ENCODE results near the gene ADGRG6. TPM values are rescaled to one million over a fixed set of nuclear protein-coding genes. Genes with fewer than 3 reads are reported as not detected.

ADGRG6 gene
- total RNA-seq, 2 donors from 2014 or later, result 7.5 to 38.6 TPM

DNA sequence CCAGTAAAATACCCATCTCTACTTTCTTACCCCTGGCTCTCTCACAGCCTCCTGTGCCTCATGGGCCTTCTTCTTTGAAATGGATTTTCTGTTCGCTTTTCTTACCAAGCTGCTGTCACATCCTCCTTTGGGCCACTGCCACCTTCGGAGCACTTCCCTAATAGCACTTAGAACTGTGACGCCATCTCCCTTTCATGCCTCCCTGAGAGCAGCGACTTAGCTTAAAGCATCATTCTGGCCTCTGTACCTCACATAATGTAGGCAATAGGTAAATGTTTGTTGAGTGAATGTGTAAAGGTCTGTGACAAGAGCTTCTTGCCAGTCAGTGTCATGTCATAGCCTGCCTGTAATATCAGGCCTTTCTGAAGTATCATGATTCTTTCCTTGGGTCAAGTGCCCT, 78.8 kb downstream of the ADGRG6 start:
- H3K36me3 ChIP-seq (replicated peaks in 1 of 2; ENCODE audit: insufficient read depth in 1 of 2, low read depth in 2 of 2), result no peaks in the 10 kb centered on the region
- 77 to 88% methylated on average over 4 of the region's 4 CpGs for WGBS, 2 donors
- ATAC-seq (no peak), DNase-seq (peak in 1 of 4 donors; percentile 27)
- intact Hi-C loops (cut with DNase I), result loop anchor here (10.0 kb wide), 1 partner anchor 226 kb away; no protein-coding TSS in a partner anchor
- no peaks in the 10 kb centered on the region for H3K9me3 ChIP-seq
- H3K4me1 ChIP-seq, result peaks cover 16% of the 10 kb centered on the region
- TF ChIP-seq, protein P1, sequence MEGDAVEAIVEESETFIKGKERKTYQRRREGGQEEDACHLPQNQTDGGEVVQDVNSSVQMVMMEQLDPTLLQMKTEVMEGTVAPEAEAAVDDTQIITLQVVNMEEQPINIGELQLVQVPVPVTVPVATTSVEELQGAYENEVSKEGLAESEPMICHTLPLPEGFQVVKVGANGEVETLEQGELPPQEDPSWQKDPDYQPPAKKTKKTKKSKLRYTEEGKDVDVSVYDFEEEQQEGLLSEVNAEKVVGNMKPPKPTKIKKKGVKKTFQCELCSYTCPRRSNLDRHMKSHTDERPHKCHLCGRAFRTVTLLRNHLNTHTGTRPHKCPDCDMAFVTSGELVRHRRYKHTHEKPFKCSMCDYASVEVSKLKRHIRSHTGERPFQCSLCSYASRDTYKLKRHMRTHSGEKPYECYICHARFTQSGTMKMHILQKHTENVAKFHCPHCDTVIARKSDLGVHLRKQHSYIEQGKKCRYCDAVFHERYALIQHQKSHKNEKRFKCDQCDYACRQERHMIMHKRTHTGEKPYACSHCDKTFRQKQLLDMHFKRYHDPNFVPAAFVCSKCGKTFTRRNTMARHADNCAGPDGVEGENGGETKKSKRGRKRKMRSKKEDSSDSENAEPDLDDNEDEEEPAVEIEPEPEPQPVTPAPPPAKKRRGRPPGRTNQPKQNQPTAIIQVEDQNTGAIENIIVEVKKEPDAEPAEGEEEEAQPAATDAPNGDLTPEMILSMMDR (IDR thresholded peaks at IDR 0.05), result no peak
- no peak for TF ChIP-seq POLR2A (IDR thresholded peaks at IDR 0.05)
- no peaks in the 10 kb centered on the region for H3K27me3 ChIP-seq
- H3K4me3 ChIP-seq, result no peak overlapping the region
- H3K27ac ChIP-seq, result no peak overlapping the region

DNA sequence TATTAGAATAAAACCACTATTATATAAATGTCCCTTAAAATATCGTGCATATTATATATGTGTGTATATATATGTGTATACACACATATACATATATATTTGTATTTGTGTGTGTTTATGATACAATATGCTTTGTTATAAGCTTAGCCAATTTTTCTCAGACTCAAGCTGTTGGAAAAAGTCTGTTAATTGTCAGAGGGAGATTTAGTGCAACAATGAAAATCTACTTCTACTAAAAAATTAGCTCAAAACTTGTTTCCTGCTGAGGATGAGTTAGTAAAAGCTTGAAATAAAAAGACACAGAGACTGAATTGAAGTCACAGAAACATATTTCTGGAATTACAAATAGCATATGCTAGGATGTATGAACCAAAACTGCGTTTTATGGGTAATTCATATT, 79.4 kb downstream of the ADGRG6 start:
- TF ChIP-seq, protein P1 (IDR thresholded peaks at IDR 0.05), result no peak
- no peak for TF ChIP-seq POLR2A (IDR thresholded peaks at IDR 0.05)
- DNase-seq, result no peak
- 75 to 79% methylated on average over 2 of the region's 2 CpGs for WGBS, 2 donors
- Histone ChIP-seq H3K27me3 (no peaks in the 10 kb centered on the region), H3K4me3 (no peak overlapping the region), H3K4me1 (peaks cover 16% of the 10 kb centered on the region), H3K36me3 (replicated peaks in 1 of 2; ENCODE audit: insufficient read depth in 1 of 2, low read depth in 2 of 2) (no peaks in the 10 kb centered on the region), H3K27ac (no peak overlapping the region), H3K9me3 (no peaks in the 10 kb centered on the region)
- intact Hi-C loops (cut with DNase I), result loop anchor here (10.0 kb wide), 1 partner anchor 226 kb away; no protein-coding TSS in a partner anchor
- no peak for ATAC-seq

DNA sequence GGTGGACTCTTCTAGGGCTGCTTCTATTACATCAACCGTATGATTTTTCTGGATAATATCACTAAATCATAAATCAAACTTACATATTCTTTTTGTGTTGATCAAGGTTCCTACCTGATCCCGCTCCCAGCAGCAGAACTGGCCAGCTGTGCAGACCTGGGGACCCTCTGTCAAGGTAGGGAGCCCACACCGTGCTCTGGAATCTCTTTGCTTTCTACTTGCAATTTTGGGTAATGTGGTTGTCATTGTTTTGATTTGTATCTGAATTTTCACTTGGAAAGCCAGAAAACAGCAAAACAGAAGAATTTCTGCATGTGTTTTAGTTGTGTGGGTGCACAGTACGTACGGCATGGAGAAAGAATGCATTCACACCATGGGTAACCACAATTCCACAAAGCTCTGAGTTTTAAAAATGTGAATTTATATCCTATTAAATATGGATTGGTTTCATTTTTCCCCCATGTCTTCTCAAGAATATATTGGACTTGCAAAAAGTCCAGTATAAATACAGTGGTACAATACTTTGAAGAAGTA, 80.1 kb downstream of the ADGRG6 start:
- no peak for ATAC-seq
- Histone ChIP-seq H3K4me1 (peaks cover 14% of the 10 kb centered on the region), H3K27ac (no peak overlapping the region), H3K9me3 (no peaks in the 10 kb centered on the region), H3K4me3 (no peak overlapping the region), H3K27me3 (no peaks in the 10 kb centered on the region), H3K36me3 (replicated peaks in 1 of 2; ENCODE audit: insufficient read depth in 1 of 2, low read depth in 2 of 2) (no peaks in the 10 kb centered on the region)
- DNase-seq, result no peak
- intact Hi-C loops (cut with DNase I), result loop anchor here (10.0 kb wide), 1 partner anchor 227 kb away; no protein-coding TSS in a partner anchor
- WGBS, 2 donors, result 79 to 83% methylated on average over 5 of the region's 5 CpGs
- TF ChIP-seq, protein P1 (IDR thresholded peaks at IDR 0.05), result no peak
- TF ChIP-seq POLR2A (IDR thresholded peaks at IDR 0.05), result no peak

DNA sequence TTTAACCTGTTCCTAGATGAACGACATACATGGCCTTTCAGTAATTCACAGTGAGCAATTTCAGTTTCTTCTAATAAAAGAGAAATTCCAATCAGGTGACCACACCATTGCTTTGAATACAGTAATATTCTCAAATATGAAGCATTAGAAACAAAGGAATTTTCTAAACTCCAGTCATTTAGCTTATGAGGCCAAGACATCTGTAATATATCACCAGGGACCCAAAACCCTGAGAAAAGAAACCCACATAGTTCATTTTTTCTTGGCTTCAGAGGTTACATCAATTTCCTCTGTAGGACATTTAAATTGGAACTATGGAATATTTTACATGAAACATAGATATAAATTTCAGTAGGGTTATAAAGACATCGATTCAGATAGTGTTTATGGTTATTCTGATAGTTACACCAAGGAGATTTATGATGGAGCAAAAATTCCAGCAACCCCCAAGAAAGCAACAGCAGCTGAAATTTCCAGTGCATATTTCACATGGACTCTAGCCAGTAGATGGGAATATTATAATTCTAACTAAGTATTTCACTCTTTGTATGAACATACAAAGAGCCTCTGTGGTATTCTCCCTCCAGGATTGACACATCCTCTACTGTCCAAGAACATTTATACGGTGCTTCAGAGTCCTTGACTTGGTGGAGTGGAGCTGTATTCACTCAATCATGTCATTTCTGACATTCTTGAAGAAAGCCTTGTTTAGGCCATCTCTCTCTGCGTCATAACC, 82.9 kb downstream of the ADGRG6 start:
- H3K9me3 ChIP-seq, result no peaks in the 10 kb centered on the region
- ATAC-seq (no peak), DNase-seq (no peak)
- H3K36me3 ChIP-seq (replicated peaks in 1 of 2; ENCODE audit: insufficient read depth in 1 of 2, low read depth in 2 of 2), result no peaks in the 10 kb centered on the region
- intact Hi-C loops (cut with DNase I), result loop anchor here (10.0 kb wide), 1 partner anchor 230 kb away; no protein-coding TSS in a partner anchor
- H3K4me3 ChIP-seq, result no peak overlapping the region
- TF ChIP-seq POLR2A (IDR thresholded peaks at IDR 0.05), result no peak
- TF ChIP-seq, protein P1 (IDR thresholded peaks at IDR 0.05), result no peak
- H3K27me3 ChIP-seq, result no peaks in the 10 kb centered on the region
- no peaks in the 10 kb centered on the region for H3K4me1 ChIP-seq
- no peak overlapping the region for H3K27ac ChIP-seq
- 71 to 73% methylated on average over 4 of the region's 4 CpGs for WGBS, 2 donors

Measured in body of pancreas (tissue), 4 donors.